ENCODE measurements around the gene PNP. TPM values are rescaled to one million over a fixed set of nuclear protein-coding genes. Genes with fewer than 3 reads are reported as not detected.

The PNP gene
- total RNA-seq, 1 donor from 2014 or later = 96.5 TPM

DNA sequence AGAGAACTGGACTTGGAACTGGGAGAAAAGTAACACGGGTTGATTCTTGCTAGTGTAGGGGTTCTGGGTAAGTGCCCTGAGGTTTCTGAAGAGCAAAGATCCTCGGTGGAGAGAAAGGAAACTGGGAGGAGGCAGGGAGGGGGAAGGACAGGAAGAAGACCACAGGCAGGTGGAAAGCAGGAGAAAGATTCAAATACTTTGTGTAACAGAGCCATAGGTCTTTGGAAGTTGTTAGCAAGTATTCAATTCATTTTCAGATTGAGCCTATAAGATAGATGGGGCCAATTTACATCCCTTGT is 1.3 kb downstream of the PNP start:
- TF ChIP-seq, protein P1, sequence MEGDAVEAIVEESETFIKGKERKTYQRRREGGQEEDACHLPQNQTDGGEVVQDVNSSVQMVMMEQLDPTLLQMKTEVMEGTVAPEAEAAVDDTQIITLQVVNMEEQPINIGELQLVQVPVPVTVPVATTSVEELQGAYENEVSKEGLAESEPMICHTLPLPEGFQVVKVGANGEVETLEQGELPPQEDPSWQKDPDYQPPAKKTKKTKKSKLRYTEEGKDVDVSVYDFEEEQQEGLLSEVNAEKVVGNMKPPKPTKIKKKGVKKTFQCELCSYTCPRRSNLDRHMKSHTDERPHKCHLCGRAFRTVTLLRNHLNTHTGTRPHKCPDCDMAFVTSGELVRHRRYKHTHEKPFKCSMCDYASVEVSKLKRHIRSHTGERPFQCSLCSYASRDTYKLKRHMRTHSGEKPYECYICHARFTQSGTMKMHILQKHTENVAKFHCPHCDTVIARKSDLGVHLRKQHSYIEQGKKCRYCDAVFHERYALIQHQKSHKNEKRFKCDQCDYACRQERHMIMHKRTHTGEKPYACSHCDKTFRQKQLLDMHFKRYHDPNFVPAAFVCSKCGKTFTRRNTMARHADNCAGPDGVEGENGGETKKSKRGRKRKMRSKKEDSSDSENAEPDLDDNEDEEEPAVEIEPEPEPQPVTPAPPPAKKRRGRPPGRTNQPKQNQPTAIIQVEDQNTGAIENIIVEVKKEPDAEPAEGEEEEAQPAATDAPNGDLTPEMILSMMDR (IDR thresholded peaks at IDR 0.05; ENCODE audit: insufficient read depth, low read length, poor library complexity, severe bottlenecking) = no peak
- Histone ChIP-seq H3K27me3 (ENCODE audit: control insufficient read depth, insufficient read depth, low read length) (no peaks in the 10 kb centered on the region), H3K4me3 (ENCODE audit: low read depth, low read length) (peak overlapping the region; percentile 86), H3K36me3 (ENCODE audit: control insufficient read depth, insufficient read depth, low read length) (no peaks in the 10 kb centered on the region)
- no peak for DNase-seq (ENCODE audit: low read depth)

GRCh38 chr14:20472536-20473169 is 3.4 kb downstream of the PNP start:
- DNase-seq (ENCODE audit: low read depth) = no peak
- TF ChIP-seq, protein P1 (IDR thresholded peaks at IDR 0.05; ENCODE audit: insufficient read depth, low read length, poor library complexity, severe bottlenecking) = no peak
- H3K4me3 ChIP-seq (ENCODE audit: low read depth, low read length) = no peak overlapping the region
- H3K36me3 ChIP-seq (ENCODE audit: control insufficient read depth, insufficient read depth, low read length) = no peaks in the 10 kb centered on the region
- no peaks in the 10 kb centered on the region for H3K27me3 ChIP-seq (ENCODE audit: control insufficient read depth, insufficient read depth, low read length)

- TF ChIP-seq, protein P1 (IDR thresholded peaks at IDR 0.05; ENCODE audit: insufficient read depth, low read length, poor library complexity, severe bottlenecking) = no peak
- no peaks in the 10 kb centered on the region for H3K27me3 ChIP-seq (ENCODE audit: control insufficient read depth, insufficient read depth, low read length)
- no peak overlapping the region for H3K4me3 ChIP-seq (ENCODE audit: low read depth, low read length)
- no peaks in the 10 kb centered on the region for H3K36me3 ChIP-seq (ENCODE audit: control insufficient read depth, insufficient read depth, low read length)
- DNase-seq (ENCODE audit: low read depth) = no peak
These were observed 7.6 kb downstream of the PNP start for GRCh38 chr14:20476776-20477175.

- no peaks in the 10 kb centered on the region for H3K27me3 ChIP-seq (ENCODE audit: control insufficient read depth, insufficient read depth, low read length)
- TF ChIP-seq, protein P1 (IDR thresholded peaks at IDR 0.05; ENCODE audit: insufficient read depth, low read length, poor library complexity, severe bottlenecking) = no peak
- no peak overlapping the region for H3K4me3 ChIP-seq (ENCODE audit: low read depth, low read length)
- no peaks in the 10 kb centered on the region for H3K36me3 ChIP-seq (ENCODE audit: control insufficient read depth, insufficient read depth, low read length)
- no peak for DNase-seq (ENCODE audit: low read depth)
These were observed 8.1 kb downstream of the PNP start for GRCh38 chr14:20477211-20477876.

GRCh38 chr14:20478894-20479293 is 9.7 kb downstream of the PNP start:
- Histone ChIP-seq H3K4me3 (ENCODE audit: low read depth, low read length) (no peak overlapping the region), H3K27me3 (ENCODE audit: control insufficient read depth, insufficient read depth, low read length) (no peaks in the 10 kb centered on the region), H3K36me3 (ENCODE audit: control insufficient read depth, insufficient read depth, low read length) (no peaks in the 10 kb centered on the region)
- TF ChIP-seq, protein P1 (IDR thresholded peaks at IDR 0.05; ENCODE audit: insufficient read depth, low read length, poor library complexity, severe bottlenecking) = no peak
- DNase-seq (ENCODE audit: low read depth) = no peak

- Histone ChIP-seq H3K36me3 (ENCODE audit: control insufficient read depth, insufficient read depth, low read length) (no peaks in the 10 kb centered on the region), H3K27me3 (ENCODE audit: control insufficient read depth, insufficient read depth, low read length) (no peaks in the 10 kb centered on the region), H3K4me3 (ENCODE audit: low read depth, low read length) (no peak overlapping the region)
- TF ChIP-seq, protein P1 (IDR thresholded peaks at IDR 0.05; ENCODE audit: insufficient read depth, low read length, poor library complexity, severe bottlenecking) = no peak
- no peak for DNase-seq (ENCODE audit: low read depth)
These were observed 13.2 kb downstream of the PNP start for GRCh38 chr14:20482382-20482781.

All from kidney epithelial cell (primary cell).